ENCODE measurements around the gene NDUFA7.
"Not testable (repeated sequence)": the region's sequence is repeated elsewhere in the genome, so short reads cannot be mapped to it uniquely, and the experiment has no call there.

NDUFA7 gene

GRCh38 chr19:8321067-8321985 is at the start of gene NDUFA7, which contains the start of gene RPS28:
Gene NDUFA7 (minus strand): TSS chr19:8321375. CDS start chr19:8321358, 17 bp downstream.
Gene RPS28 (plus strand): TSS chr19:8321496. CDS start chr19:8321531, 35 bp downstream.
- in situ Hi-C loops (cut with HindIII; ENCODE audit: low pct_ligation_motif_present, low pct_unique_long_range_greater_than_20kb, low sequenced_read_pairs), result no loop called here
- DNase-seq, result peak; percentile 93

- no peak for DNase-seq
- in situ Hi-C loops (cut with HindIII; ENCODE audit: low pct_ligation_motif_present, low pct_unique_long_range_greater_than_20kb, low sequenced_read_pairs), result no loop called here
Measured at GRCh38 chr19:8370176-8371010, 49.2 kb upstream of the NDUFA7 start.

- DNase-seq, result peak; percentile 90
- in situ Hi-C loops (cut with HindIII; ENCODE audit: low pct_ligation_motif_present, low pct_unique_long_range_greater_than_20kb, low sequenced_read_pairs), result no loop called here
Measured at GRCh38 chr19:8367327-8368001, 46.3 kb upstream of the NDUFA7 start.

- in situ Hi-C loops (cut with HindIII; ENCODE audit: low pct_ligation_motif_present, low pct_unique_long_range_greater_than_20kb, low sequenced_read_pairs), result no loop called here
- no peak for DNase-seq
Measured at GRCh38 chr19:8366961-8367326, 45.8 kb upstream of the NDUFA7 start.

- no peak for DNase-seq
- in situ Hi-C loops (cut with HindIII; ENCODE audit: low pct_ligation_motif_present, low pct_unique_long_range_greater_than_20kb, low sequenced_read_pairs), result no loop called here
Measured at GRCh38 chr19:8366121-8366581, 45.0 kb upstream of the NDUFA7 start.

GRCh38 chr19:8363803-8364771 is 42.9 kb upstream of the NDUFA7 start, which contains the start of gene ANGPTL4:
Gene ANGPTL4 (plus strand): TSS chr19:8364155. CDS start chr19:8364322, 167 bp downstream.
- peak; percentile 76 for DNase-seq
- in situ Hi-C loops (cut with HindIII; ENCODE audit: low pct_ligation_motif_present, low pct_unique_long_range_greater_than_20kb, low sequenced_read_pairs), result no loop called here

- in situ Hi-C loops (cut with HindIII; ENCODE audit: low pct_ligation_motif_present, low pct_unique_long_range_greater_than_20kb, low sequenced_read_pairs), result no loop called here
- peak; percentile 98 for DNase-seq
Measured at GRCh38 chr19:8361921-8362793, 41.0 kb upstream of the NDUFA7 start.

GRCh38 chr19:8360196-8360595 is 39.0 kb upstream of the NDUFA7 start:
- in situ Hi-C loops (cut with HindIII; ENCODE audit: low pct_ligation_motif_present, low pct_unique_long_range_greater_than_20kb, low sequenced_read_pairs), result no loop called here

GRCh38 chr19:8358948-8359347 is 37.8 kb upstream of the NDUFA7 start:
- no peak for DNase-seq
- in situ Hi-C loops (cut with HindIII; ENCODE audit: low pct_ligation_motif_present, low pct_unique_long_range_greater_than_20kb, low sequenced_read_pairs), result no loop called here

More at GRCh38 chr19:8360196-8360595, 39.0 kb upstream of the NDUFA7 start:
- DNase-seq, result no peak

- no peak for DNase-seq
- in situ Hi-C loops (cut with HindIII; ENCODE audit: low pct_ligation_motif_present, low pct_unique_long_range_greater_than_20kb, low sequenced_read_pairs), result no loop called here
Measured at GRCh38 chr19:8357007-8357521, 35.9 kb upstream of the NDUFA7 start.

GRCh38 chr19:8355631-8356402 is 34.6 kb upstream of the NDUFA7 start:
- in situ Hi-C loops (cut with HindIII; ENCODE audit: low pct_ligation_motif_present, low pct_unique_long_range_greater_than_20kb, low sequenced_read_pairs), result no loop called here
- peak; percentile 96 for DNase-seq

- DNase-seq; in situ Hi-C loops (cut with HindIII; ENCODE audit: low pct_ligation_motif_present, low pct_unique_long_range_greater_than_20kb, low sequenced_read_pairs): not testable (repeated sequence)
Measured at GRCh38 chr19:8352845-8353244, 31.7 kb upstream of the NDUFA7 start.

- no peak for DNase-seq
Measured at GRCh38 chr19:8352134-8352827, 31.1 kb upstream of the NDUFA7 start.

GRCh38 chr19:8349629-8350372 is 28.6 kb upstream of the NDUFA7 start:
- DNase-seq; in situ Hi-C loops (cut with HindIII; ENCODE audit: low pct_ligation_motif_present, low pct_unique_long_range_greater_than_20kb, low sequenced_read_pairs): not testable (repeated sequence)

More at GRCh38 chr19:8352134-8352827, 31.1 kb upstream of the NDUFA7 start:
- in situ Hi-C loops (cut with HindIII; ENCODE audit: low pct_ligation_motif_present, low pct_unique_long_range_greater_than_20kb, low sequenced_read_pairs), result no loop called here

GRCh38 chr19:8343483-8343844 is 22.3 kb upstream of the NDUFA7 start:
- in situ Hi-C loops (cut with HindIII; ENCODE audit: low pct_ligation_motif_present, low pct_unique_long_range_greater_than_20kb, low sequenced_read_pairs), result no loop called here

More at GRCh38 chr19:8343483-8343844, 22.3 kb upstream of the NDUFA7 start:
- DNase-seq, result no peak
